Pancreas (tissue), 10 donors: ENCODE results near the gene CLDN18. TPM values are rescaled to one million over a fixed set of nuclear protein-coding genes. Genes with fewer than 3 reads are reported as not detected.
A peak's percentile ranks its signal among the peaks of the same experiment; 100 is the strongest.

Experiments used
- ATAC-seq, 4 donors: fragments of 200-7000 bp; cut with Tn5 transposase; one replicate each; pipeline versions ENCODE4 v1.8.0 to v1.9.1; 2020; ENCODE audit warnings: mild to moderate bottlenecking in 4 of 4, moderate library complexity in 4 of 4
- DNase-seq, 6 donors: peaks; one replicate each; pipeline ENCODE4 v3.0.0-alpha.2; 2020
- FAIRE-seq: peaks from 2 replicates; lab custom pipeline; 2012; peaks lifted over from hg19 to GRCh38; lab: Jason Lieb, UNC
- H3K27ac ChIP-seq, 4 donors: fragments of 200-600 bp; sonication (generic); 1 replicate in 3 of 4; 2 replicates in 1 of 4; pipeline versions ENCODE4 v1.5.0 to v1.8.0; 2020
- H3K27me3 ChIP-seq, 4 donors: fragments of 200-600 bp; one replicate each; pipeline ENCODE4 v1.8.0; 2021
- H3K36me3 ChIP-seq, 3 donors: fragments of 200-600 bp; sonication (generic) in 1 of 3; one replicate each; pipeline versions ENCODE4 v1.5.0 to v1.8.0; 2020 to 2021
- H3K4me1 ChIP-seq, 3 donors: fragments of 200-600 bp; one replicate each; pipeline ENCODE4 v1.8.0; 2021
- H3K4me3 ChIP-seq, 4 donors: fragments of 200-600 bp; sonication (generic) in 2 of 4; one replicate each; pipeline versions ENCODE4 v1.5.0 to v1.8.0; 2020 to 2021
- H3K9me3 ChIP-seq, 4 donors: fragments of 200-600 bp; one replicate each; pipeline ENCODE4 v1.8.0; 2021
- WGBS, 2 donors: extraction: QIAGEN DNeasy Blood & Tissue Kit; methylation state at CpG; one replicate each; pipeline ENCODE4 v1.1.7; 2013; 5-methylcytosine and 5-hydroxymethylcytosine counted together
- intact Hi-C, 3 donors: fragments of 100-400 bp; cut with DNase I; formaldehyde crosslinking; loops; one replicate each; pipeline versions ENCODE4 v1.11.1 to v1.14.2; 2022
- polyA plus RNA-seq, 2 donors: library from polyadenylated mRNA; stranded (reverse); fragments of 200-250 nt; gene quantifications; one replicate each; pipeline ENCODE4 v1.2.3, GENCODE V29; 2013
- total RNA-seq, 6 donors: library from RNA; stranded (reverse); fragmentation: NEBNext Ultra II Directional in 4 of 6; extraction: Animal tissue kit (Norgen Biotek cat#: 25700) in 4 of 6; gene quantifications; one replicate each; pipeline versions ENCODE4 v1.2.1 to v1.2.4, GENCODE V29; 2021 to 2023
- TF ChIP-seq, protein P1 (sequence below), 4 donors: fragments of 200-600 bp; sonication (generic) in 3 of 4; IDR thresholded peaks; one replicate each; pipeline versions ENCODE4 v1.5.0 to v1.8.0; 2021; ENCODE audit warnings: antibody characterized with exemption in 4 of 4
- donor health status: healthy with polysubstance abuse.
- donor health status: DM: no; HTN: no; CAD: no; lungs with moderate emphysema.
- donor health status: DM: no; HTN: no; CAD: no.
- donor health status: control.
- donor health status: control.
- donor health status: Bipolar disorder and iron deficiency.
- donor health status: DM: yes; HTN: yes; CAD: no.
- donor health status: DM: no; HTN: no; CAD: no.
- donor health status: DM: no; HTN: no; CAD: no.
- donor health status: DM: yes; HTN: yes; CAD: no.

The CLDN18 gene
- total and polyA plus RNA-seq, 8 donors, result 0.04 to 8.1 (median 2.0) TPM; not detected in 4

DNA sequence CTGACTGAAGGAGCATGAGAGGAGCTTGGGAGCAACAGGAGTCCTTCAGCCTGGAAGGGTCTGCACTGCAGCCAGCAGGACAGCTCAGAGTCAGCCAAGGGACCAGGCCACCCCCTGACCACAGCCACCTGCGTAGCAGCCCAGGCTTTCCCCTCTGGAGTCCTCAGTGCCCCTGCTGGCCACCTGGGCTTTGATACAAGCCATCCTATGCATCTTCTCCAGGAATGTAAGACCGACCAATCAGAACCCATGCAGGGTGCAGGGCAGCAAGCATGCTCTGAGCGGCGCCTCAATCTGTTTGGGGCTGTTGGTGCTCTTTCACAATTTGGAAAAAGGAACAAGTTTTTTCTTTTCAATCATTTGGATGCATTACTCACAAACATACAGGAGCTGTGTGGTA, 53.5 kb downstream of the CLDN18 start:
- intact Hi-C loops, result no loop called here
- no peak for DNase-seq
- Histone ChIP-seq H3K27me3 (no peaks in the 10 kb centered on the region), H3K36me3 (peaks cover 3 to 12% (median 3%) of the 10 kb centered on the region in 3 donors), H3K4me3 (no peak overlapping the region), H3K27ac (no peak overlapping the region), H3K9me3 (no peaks in the 10 kb centered on the region), H3K4me1 (no peaks in the 10 kb centered on the region)
- no peak for ATAC-seq
- no peak for FAIRE-seq
- WGBS, 2 donors, result 63 to 66% methylated on average over 4 of the region's 4 CpGs
- TF ChIP-seq, protein P1, sequence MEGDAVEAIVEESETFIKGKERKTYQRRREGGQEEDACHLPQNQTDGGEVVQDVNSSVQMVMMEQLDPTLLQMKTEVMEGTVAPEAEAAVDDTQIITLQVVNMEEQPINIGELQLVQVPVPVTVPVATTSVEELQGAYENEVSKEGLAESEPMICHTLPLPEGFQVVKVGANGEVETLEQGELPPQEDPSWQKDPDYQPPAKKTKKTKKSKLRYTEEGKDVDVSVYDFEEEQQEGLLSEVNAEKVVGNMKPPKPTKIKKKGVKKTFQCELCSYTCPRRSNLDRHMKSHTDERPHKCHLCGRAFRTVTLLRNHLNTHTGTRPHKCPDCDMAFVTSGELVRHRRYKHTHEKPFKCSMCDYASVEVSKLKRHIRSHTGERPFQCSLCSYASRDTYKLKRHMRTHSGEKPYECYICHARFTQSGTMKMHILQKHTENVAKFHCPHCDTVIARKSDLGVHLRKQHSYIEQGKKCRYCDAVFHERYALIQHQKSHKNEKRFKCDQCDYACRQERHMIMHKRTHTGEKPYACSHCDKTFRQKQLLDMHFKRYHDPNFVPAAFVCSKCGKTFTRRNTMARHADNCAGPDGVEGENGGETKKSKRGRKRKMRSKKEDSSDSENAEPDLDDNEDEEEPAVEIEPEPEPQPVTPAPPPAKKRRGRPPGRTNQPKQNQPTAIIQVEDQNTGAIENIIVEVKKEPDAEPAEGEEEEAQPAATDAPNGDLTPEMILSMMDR (IDR thresholded peaks at IDR 0.05), result no peak

DNA sequence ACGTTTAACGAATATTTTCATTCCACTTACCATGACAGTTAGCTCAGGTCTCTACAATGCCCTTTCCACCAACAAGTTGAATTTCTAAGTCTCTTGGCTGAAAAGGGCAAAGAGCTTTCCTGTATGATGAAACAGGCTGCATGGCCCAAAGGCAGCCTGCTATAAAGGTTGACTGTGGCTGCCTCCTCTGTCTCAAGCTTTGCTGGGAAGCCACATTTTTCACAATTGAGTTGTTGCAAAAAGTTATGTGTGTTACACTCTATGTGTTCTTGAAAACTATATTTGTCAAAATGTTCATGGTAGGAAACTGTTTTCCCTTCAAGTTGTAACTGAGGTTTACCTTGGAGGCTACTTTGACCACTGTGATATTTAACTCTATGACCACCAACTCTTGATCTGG, 56.0 kb downstream of the CLDN18 start:
- WGBS, 2 donors, result 91 to 93% methylated on average over 2 of the region's 2 CpGs
- intact Hi-C loops, result no loop called here
- peaks cover 3 to 12% (median 3%) of the 10 kb centered on the region in 3 donors for H3K36me3 ChIP-seq
- ATAC-seq, result no peak
- no peak for DNase-seq
- FAIRE-seq, result no peak
- TF ChIP-seq, protein P1 (IDR thresholded peaks at IDR 0.05), result no peak
- H3K4me1 ChIP-seq, result no peaks in the 10 kb centered on the region
- H3K9me3 ChIP-seq, result no peaks in the 10 kb centered on the region
- H3K27ac ChIP-seq, result no peak overlapping the region
- no peaks in the 10 kb centered on the region for H3K27me3 ChIP-seq
- no peak overlapping the region for H3K4me3 ChIP-seq

DNA sequence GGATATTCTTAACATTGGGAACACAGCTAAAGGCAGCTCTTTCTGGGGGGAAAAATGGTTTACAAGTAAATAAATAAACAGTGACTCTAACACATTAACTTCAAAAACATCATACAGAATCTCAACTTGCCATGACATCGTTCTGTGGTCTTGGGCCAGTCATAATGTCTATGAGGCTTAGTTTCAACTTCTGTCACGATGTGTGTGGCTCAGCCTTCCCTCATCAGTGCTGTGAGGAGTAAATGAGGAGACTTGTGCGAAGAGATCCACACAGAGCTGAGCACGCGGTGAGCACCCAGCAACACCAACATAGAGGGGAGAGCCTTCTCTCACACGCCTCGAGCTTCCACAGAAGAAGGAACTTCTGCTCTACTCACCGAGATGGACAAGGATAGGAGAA, 56.4 kb downstream of the CLDN18 start:
- intact Hi-C loops, result no loop called here
- ATAC-seq (no peak), FAIRE-seq (no peak), DNase-seq (no peak)
- no peak overlapping the region for H3K4me3 ChIP-seq
- no peaks in the 10 kb centered on the region for H3K27me3 ChIP-seq
- H3K27ac ChIP-seq, result no peak overlapping the region
- TF ChIP-seq, protein P1 (IDR thresholded peaks at IDR 0.05), result no peak
- no peaks in the 10 kb centered on the region for H3K9me3 ChIP-seq
- no peaks in the 10 kb centered on the region for H3K4me1 ChIP-seq
- H3K36me3 ChIP-seq, result peaks cover 3 to 12% (median 3%) of the 10 kb centered on the region in 3 donors
- WGBS, 2 donors, result 81 to 85% methylated on average over 8 of the region's 8 CpGs

DNA sequence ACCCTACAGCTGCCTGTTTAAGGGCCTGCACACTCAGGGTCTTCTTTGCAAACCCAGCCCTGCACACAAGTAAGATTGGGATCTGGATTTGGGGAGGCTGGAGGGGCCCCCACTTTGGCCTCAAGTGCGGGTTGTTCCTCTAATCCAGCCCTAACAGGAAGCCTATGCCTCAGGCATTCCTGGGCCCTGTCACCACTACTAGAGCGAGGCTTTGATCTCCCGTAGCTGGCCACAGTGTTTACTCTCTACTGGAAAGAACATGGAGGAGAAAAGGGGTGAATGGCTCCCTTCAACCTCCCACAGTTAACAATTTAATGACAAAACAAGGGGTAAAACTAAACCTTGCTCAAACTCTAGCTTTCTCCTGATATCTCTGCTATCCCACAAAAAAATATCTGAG, 57.0 kb downstream of the CLDN18 start:
- Histone ChIP-seq H3K27ac (no peak overlapping the region), H3K9me3 (no peaks in the 10 kb centered on the region), H3K36me3 (peaks cover 3 to 12% (median 3%) of the 10 kb centered on the region in 3 donors), H3K4me3 (no peak overlapping the region), H3K4me1 (no peaks in the 10 kb centered on the region), H3K27me3 (no peaks in the 10 kb centered on the region)
- ATAC-seq (no peak), FAIRE-seq (no peak), DNase-seq (no peak)
- WGBS, 2 donors, result 89 to 93% methylated on average over 3 of the region's 3 CpGs
- TF ChIP-seq, protein P1 (IDR thresholded peaks at IDR 0.05), result no peak
- intact Hi-C loops, result no loop called here

DNA sequence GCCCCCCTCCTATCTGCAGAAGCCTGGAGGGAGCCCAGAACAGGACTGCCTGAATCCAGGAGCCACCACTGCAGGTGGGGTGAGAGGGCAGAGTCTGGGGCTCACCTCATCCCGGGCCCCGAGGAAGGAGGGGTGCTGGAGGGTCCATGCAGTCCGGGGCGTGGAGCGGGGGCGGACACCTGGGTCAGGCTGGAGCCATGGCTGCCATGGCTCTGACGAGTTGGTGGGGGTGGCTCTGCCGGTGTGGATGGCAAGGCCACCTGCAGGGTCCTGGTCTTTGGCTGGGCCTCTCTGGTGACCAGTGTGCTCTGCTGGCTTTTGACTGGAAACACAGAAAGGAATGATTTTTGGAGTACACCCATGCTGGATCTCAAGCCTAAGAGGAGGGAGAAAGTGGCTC, 58.1 kb downstream of the CLDN18 start:
- FAIRE-seq (no peak), ATAC-seq (no peak), DNase-seq (peak in 1 of 6 donors; percentile 30)
- intact Hi-C loops, result no loop called here
- TF ChIP-seq, protein P1 (IDR thresholded peaks at IDR 0.05), result no peak
- no peak overlapping the region for H3K4me3 ChIP-seq
- H3K36me3 ChIP-seq, result peaks cover 3 to 11% (median 7%) of the 10 kb centered on the region in 3 donors
- no peak overlapping the region for H3K27ac ChIP-seq
- no peaks in the 10 kb centered on the region for H3K4me1 ChIP-seq
- WGBS, 2 donors, result 70 to 77% methylated on average over 8 of the region's 8 CpGs
- H3K27me3 ChIP-seq, result no peaks in the 10 kb centered on the region
- H3K9me3 ChIP-seq, result no peaks in the 10 kb centered on the region
